Omental fat pad (tissue), 4 donors: ENCODE data around the gene ZNF783. TPM values are rescaled to one million over a fixed set of nuclear protein-coding genes. Genes with fewer than 3 reads are reported as not detected.

Experiments
- ATAC-seq: fragments of 150-250 bp; one replicate; pipeline ENCODE4 v1.9.1; 2016; ENCODE audit warnings: mild to moderate bottlenecking, moderate library complexity; ENCODE audit not compliant: low FRiP score
- DNase-seq: peaks from one replicate; pipeline ENCODE4 v3.0.0-alpha.2; 2019; ENCODE audit warnings: low spot score
- total RNA-seq, 4 donors: library from RNA; depleted of rRNA; stranded (reverse); fragments of >200 nt; gene quantifications; one replicate each; pipeline ENCODE4 v1.1.0, GENCODE V29; 2016
- TF ChIP-seq, protein P1 (sequence below), 3 donors: fragments of 450-650 bp; IDR thresholded peaks; one replicate each; pipeline ENCODE4 v1.5.1; 2016 to 2017; ENCODE audit warnings: antibody characterized with exemption in 3 of 3, mild to moderate bottlenecking in 3 of 3, moderate library complexity in 2 of 3

Gene ZNF783
- total RNA-seq: 10 to 100 TPM in 3 of 4 donors, 1 to 10 TPM in 1; 9.7 to 24.6 (median 15.9) TPM

- peak; percentile 96 for ATAC-seq
- TF ChIP-seq, protein P1, sequence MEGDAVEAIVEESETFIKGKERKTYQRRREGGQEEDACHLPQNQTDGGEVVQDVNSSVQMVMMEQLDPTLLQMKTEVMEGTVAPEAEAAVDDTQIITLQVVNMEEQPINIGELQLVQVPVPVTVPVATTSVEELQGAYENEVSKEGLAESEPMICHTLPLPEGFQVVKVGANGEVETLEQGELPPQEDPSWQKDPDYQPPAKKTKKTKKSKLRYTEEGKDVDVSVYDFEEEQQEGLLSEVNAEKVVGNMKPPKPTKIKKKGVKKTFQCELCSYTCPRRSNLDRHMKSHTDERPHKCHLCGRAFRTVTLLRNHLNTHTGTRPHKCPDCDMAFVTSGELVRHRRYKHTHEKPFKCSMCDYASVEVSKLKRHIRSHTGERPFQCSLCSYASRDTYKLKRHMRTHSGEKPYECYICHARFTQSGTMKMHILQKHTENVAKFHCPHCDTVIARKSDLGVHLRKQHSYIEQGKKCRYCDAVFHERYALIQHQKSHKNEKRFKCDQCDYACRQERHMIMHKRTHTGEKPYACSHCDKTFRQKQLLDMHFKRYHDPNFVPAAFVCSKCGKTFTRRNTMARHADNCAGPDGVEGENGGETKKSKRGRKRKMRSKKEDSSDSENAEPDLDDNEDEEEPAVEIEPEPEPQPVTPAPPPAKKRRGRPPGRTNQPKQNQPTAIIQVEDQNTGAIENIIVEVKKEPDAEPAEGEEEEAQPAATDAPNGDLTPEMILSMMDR (IDR thresholded peaks at IDR 0.05): peak in 1 of 3 donors; percentile 92
- DNase-seq: peak; percentile 53
Observed at GRCh38 chr7:149261829-149262617, at the start of gene ZNF783. ZNF783 (plus strand) TSS chr7:149262196; CDS start chr7:149262334, 138 bp downstream.

- DNase-seq: no peak
- no peak for ATAC-seq
- TF ChIP-seq, protein P1 (IDR thresholded peaks at IDR 0.05): no peak
Observed at GRCh38 chr7:149214020-149214720, 47.8 kb upstream of the ZNF783 start.

- ATAC-seq (no peak), DNase-seq (no peak)
- TF ChIP-seq, protein P1 (IDR thresholded peaks at IDR 0.05): no peak
Observed at GRCh38 chr7:149216402-149216801, 45.6 kb upstream of the ZNF783 start.

GRCh38 chr7:149217570-149217969, 44.4 kb upstream of the ZNF783 start:
- no peak for ATAC-seq
- TF ChIP-seq, protein P1 (IDR thresholded peaks at IDR 0.05): no peak
- DNase-seq: no peak

DNA sequence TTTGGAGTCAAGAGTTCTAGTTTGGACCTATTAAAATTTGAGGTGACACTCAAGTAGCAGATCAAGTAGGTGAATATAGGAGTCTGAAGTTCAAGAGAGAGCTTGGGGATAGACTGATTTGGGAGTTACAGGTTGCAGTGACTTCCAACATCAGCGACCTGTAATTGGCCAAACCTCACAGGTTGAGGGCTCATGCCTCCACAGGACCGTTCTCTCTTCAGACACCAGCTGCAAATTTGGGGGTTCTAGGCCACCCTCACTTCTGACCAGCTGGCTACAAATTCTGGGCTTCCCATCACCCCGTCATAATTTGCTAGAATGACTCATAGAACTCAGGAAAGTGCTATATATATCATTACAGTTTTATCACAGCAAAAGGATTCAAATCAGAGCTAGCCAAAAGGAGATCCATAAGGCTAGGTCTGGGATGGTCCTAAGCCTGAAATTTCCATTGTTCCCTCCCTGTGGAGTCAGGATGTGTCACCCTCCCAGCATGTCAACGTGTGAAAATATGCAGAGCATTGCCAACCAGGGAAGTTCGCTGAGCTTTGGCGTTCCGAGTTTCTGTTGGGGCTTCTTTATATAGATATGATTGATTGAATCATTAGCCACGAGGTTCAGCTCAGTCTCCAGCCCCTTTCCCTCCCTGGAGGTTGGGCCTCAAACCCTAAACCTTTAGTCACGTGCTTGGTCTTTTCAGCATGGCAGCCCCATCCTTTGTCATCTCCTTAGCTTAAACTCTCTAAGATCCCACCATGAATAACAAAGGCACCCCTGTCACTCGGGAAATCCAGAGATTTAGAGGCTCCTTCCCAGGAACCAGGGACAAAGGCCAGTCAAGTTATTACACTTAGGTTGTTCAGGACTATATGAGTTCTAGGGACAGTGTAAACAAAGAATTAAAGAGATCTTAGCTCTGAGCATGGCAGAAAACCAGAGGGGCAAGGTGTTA, 43.3 kb upstream of the ZNF783 start:
- TF ChIP-seq, protein P1 (IDR thresholded peaks at IDR 0.05): no peak
- ATAC-seq: no peak
- no peak for DNase-seq

DNA sequence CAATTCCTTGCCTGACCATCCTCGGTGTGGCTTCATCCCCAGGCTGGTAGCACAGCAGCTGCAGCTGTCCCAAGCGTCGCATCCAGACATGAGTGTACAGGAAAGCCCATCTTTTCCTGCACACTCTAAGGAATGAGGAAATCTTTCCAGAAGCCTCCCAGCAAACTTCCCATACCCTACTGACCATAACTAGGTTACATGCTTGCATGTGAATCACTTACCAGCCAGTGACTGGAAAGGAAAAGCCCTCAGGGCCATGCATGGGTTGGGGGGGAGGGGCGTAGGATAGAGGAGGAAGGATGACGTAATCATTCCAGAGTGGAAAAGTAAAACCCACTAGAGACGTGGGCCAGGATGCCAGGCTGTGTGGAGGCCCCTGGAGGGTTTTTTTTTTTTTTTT, 41.5 kb upstream of the ZNF783 start:
- no peak for ATAC-seq
- TF ChIP-seq, protein P1 (IDR thresholded peaks at IDR 0.05): no peak
- DNase-seq: no peak
